HT1080 (cell line): ENCODE data around the gene ATP8B3. TPM values are rescaled to one million over a fixed set of nuclear protein-coding genes. Genes with fewer than 3 reads are reported as not detected.

ENCODE experiments used
- DNase-seq: peaks from one replicate; pipeline ENCODE4 v3.0.0-alpha.2; 2015; ENCODE audit warnings: low read depth
- total RNA-seq: library from RNA; depleted of rRNA; stranded (reverse); fragments of >200 nt; shearing (Covaris generic); gene quantifications from 2 replicates; pipeline ENCODE4 v1.2.3, GENCODE V29; 2014

ATP8B3 gene
- total RNA-seq, 1 experiment from 2014 or later = 9.8 TPM

DNA sequence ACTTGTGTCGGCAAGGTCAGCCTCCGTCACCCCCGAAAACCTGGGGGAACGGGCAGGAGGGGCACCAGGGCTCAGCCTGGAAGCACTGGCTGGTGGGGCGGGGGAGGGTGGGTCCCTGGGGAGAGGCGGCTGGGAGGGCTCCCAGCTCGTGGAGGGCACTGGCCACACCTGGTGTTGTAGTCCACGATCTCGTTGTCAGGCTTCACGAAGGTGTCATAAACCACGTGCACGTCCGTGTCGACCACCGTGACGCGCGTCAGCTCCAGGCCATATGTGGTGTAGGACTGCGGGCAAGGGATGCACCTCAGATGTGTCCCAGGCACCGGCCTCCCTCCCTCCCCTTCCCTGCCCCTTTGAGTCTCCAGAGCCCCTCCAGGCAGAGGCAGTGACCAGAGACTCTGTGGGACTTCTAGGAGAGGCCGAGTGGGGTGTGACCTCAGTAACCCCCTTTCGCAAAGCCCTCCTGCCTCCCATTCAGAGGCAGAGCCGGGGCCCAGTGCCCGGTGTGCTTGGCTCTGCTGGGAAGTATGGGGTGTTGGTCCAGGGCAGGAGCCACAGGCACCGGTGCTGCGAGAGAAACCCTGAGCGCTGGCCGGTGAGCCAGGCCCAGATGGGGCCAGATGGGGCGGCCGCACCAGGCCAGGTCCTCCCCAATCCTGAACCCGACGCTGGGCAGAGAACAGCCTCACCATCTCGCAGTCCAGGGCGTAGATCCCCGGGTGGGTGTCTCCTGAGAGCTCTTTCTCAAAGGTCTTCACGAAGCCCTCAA lies 4.6 kb upstream of the ATP8B3 start:
- DNase-seq = no peak

DNA sequence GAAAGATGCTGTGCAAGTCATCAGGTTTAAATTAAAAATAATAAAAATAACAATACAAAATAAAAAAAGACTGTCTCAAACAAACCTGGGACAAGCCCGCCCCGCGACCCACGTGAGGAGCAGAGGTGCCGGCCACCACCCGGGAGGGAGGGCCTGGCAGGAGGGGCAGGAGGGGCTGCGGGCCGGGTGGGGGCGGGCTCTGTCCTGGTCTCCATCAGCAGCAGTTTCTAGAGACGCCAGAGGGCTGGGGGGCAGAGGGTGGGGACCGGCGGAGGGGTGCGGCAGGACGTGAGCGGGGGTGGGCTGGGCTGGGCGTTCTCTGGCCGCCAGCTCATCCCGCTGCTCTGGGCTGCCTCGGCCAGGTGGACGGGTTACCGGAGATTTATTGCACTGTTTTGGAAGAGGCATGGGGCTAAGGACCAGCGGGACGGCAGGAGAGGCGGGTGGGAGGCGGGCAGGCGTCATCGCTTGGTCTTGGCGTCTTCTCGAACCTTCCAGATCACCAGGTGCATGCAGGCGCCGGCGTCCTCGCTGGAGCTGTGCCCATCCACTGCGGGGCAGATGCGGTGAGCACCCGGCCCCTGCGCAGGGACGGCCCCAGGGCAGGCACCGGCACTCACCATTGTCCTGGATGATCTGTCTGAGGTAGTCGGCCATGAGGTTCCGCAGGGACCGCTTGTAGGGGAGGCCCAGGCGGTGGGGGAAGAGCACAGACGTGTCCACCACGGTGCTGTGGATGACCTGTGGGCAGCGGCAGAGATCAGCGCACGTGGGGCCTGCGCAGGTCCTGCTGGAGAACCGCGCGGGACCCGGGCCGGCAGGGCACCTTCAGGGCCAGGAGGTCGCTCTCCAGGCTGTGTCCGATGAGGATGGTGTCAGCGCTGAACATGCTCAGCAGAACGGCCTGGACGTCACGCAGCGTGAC lies 3.8 kb upstream of the ATP8B3 start:
- DNase-seq = no peak

DNA sequence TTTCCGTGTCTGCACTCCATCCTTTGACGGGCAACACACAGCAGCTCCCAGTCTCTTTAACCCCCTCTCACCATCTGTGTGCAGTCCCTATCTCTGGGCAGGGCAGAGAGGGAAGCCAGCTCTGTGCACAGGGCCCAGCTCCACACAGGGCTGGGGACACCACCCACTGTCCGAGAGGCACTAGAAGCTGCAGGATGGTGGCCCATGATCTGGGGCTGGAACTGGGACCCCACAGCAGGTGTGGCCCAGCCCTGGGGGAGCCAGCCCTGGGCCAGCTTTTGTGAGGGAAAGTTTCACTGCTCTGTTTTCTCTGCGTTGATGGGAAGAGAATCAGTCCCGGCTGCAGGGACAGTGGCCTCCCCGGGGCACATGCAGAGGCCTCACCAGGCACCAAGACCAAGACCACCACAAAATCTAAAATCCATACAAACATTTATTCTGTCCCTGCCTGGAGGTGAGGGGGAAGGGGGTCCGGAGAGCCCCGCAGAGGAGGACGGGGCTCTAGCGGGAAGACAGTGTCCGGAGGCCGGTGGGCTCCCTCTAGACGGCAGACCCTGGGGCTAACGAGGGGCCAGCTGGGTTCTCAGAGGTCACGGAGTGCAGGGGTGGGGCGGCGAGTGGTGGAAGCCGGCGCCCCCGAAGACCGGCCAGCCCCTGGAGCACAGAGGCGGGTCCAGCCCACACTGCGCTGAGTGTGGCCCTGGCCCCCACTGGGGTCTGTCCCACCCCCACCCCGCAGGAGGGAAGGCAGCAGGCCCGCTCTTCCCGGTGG lies 2.9 kb upstream of the ATP8B3 start:
- no peak for DNase-seq

DNA sequence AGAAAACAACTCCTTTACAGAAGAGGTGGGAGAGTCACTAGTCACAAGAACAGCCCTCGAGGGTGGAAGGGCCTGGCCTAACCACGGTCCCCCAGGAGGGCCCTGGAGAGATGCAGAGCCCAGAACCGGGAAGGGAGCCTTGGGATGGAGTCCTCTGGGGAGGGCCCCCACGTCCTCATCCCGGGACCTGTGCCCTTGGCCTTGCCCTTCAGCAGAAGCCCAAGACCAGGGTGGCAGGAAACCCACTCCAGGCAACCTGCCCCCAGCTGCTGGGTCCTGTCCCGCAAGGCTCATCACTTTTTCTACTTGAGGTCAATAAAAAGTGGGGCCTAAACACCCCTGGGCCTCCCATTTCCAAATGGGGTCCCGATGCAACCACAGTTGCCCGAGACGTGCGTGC lies 2.3 kb upstream of the ATP8B3 start:
- DNase-seq = no peak

DNA sequence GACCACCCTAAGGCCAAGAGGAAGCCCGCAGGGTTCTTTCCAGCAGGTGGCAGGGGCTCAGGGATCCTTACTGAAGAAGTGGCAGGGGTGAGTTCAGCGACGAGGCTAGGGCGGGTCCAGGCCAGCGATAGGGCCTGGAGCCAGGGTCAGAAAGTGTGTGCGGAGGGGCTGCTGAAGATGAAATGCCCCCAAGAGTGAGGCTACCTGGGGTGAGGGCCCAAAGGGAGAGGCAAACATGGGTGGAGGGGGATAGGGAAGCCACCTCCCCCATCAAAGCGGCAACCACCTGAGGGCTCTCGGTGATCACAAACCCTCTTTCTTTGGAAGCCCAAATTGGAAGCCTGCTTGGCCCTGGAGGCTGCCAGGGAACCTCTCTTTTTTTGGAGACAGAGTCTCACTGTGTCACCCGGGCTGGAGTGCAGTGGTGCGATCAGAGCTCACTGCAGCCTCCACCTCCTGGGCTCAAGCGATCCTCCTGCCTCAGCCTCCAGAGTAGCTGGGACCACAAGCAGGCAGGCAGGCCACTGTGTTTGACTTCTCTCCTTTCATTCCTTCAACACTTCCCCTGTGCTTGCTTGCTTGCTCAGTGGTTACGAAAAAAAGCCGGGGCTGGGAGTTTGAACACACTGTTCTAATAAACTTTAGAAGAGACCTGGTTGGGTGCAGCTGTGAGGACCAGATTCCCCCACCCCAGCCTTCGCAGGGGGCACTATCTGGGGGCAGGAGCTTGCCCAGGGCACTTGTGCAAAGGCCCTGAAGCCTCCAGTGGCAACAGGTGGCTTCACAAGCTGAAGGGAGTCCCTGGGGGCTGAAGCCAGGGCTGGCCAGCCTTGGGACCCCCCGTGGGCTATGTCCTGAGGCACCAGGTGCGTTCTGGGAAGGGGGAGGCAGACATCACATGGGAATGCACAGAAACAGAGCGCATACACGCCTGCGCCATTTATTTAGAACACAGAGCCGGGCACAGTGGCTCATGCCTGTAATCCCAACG lies 1.4 kb upstream of the ATP8B3 start:
- no peak for DNase-seq

DNA sequence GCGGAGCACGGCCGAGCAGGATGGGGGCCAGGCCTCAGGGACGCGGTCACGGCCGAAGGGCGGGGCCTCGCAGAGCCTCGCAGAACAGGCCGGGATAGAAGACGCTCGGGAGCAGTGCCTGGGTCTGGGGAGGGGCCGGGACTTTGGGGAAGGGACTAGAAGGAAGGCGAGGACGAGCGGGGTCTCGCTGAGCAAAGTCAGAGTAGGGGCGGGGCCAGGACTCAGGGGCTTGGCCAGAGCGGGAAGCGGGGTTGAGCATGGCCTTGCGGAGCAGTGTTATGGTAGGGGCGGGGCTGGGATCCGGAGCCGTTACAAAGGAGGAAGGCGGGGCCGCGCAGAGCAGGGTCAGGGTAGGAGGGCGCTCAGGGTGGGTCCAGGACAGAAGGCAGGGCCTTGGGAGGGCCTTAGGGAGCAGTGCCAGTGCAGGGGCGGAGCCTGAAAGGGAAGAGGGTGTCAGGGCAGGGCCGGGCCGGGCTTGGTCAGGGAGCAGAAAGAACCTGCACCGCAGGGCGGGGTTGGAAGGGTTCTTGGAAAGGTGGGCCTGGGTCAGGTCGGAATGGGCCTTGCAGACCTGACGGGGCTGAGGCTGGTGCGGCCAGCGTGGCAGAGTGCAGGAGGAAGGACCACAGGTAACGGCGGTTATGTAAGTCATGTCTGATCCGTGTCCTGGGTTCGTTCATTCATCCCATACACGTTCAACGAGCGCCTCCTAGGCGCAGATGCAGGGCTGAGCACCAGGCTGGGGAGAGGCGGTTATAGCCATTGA lies 533 bp upstream of the ATP8B3 start:
- peak; percentile 97 for DNase-seq

DNA sequence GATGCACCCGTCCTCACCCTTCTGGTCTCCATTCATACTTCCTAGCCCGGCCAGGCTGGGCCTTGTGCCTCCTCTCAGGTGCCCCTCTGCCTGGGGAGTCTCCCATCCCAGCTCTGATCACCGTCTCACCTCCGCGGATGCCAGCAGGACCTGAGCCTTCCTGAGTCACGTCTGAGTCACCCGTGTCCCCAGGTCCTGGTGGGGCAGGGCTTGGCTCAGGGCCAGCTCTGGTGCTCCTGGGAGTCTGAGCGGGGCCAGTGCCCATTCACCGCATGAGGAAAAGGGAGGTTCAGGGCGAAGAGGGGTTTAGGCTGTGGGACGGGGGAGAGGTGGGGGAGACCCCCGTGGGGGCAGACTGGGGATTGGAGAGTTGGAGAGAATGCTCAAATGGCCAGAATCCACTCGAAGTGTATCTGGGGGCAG lies 593 bp downstream of the ATP8B3 start:
- DNase-seq = peak; percentile 85

DNA sequence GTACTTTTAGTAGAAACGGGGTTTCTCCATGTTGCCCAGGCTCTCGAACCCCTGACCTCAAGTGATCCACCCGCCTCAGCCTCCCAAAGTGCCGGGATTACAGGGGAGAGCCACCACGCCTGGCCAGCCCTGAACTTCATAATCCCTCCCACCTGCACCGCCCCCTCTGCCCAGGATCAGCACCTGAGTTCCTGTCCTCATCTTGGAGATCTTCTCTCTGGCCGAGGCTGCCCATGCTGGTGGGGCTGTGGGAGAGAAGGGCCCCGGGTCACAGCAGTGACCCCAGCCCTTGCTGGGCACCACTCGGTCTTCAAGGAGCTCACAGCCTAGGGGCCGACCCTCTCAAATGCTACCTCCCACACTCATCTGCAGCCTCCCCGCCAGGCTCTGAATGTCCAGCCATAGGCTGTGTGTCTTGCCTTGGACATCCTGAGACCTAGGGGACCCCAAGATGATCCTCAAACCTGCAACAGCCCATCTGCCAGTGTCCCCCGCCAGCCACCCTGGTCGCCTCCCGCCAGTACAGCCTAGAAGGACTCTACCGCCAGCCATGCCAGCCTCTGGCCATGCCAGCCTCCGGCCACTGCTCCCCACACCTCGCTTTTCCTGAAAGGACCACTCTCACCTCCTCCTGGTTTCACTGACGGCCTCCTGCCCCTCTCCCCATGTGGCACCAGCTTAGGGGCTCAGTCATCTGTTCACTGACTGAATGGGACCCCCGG lies 1.5 kb downstream of the ATP8B3 start:
- no peak for DNase-seq

DNA sequence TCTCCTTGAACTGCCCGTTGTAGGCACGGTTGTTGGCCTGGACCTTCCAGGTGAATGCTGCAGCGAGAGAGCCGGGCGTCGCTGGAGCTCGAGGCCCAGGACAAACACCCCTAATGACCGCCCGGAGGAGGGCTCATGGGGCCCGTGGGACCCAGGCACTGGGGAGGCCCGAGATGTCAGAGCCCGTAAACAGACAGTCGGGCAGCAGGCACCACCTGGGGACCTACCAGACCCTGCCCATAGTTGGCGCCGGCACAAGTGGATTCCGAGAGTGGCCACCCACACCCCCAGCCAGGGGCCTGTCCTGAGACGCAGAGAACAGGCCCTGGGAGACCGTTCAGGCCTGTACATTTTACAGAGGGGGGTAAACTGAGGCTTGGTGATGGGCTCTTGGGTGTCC lies 2.4 kb downstream of the ATP8B3 start:
- no peak for DNase-seq

DNA sequence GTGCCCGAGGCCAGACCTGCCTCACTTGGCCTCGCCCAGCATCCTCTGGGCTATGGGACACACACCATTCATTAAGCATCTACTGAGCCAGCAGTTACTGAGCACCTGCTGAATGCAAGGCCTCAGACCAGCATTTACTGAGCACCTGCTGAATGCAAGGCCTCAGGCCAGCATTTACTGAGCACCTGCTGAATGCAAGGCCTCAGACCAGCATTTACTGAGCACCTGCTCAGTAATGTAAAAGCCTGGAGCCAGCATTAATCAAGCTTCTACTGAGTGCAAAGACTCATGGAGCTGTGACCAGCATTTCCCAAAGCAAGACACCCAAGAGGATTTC lies 3.7 kb downstream of the ATP8B3 start:
- DNase-seq = no peak

DNA sequence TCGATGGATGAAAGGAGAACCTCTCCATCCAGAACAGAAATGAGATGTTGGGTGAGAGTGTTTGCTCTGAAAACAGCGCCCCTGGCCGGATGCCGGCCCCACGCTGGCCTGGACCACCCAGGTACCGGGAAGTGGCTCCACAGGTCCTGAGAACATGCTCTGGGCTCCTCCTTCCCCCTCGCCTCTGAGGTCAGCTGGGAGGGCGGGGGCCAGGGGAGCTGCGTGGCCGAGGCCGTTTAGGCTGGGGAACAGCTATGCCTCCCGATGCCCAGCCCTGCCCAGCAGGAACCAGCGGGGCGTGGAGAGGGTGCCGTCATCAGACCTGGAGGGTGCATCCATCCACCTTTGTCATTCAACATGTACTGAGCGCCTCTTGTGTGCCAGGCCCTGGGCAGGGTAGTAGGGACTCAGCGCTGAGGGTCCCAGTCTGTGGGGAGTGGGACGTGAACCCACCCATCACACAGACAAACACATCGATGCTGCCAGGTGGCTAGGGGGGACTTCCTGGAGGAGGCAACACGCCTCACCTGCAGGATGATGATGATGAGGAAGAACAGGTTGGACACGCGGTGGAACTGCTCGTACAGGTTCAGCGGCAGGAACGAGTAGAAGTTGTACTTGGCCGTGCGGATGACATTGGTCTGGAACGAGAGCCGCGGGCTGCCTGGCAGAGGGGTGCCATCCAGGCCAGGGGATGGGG lies 4.2 kb downstream of the ATP8B3 start:
- no peak for DNase-seq

DNA sequence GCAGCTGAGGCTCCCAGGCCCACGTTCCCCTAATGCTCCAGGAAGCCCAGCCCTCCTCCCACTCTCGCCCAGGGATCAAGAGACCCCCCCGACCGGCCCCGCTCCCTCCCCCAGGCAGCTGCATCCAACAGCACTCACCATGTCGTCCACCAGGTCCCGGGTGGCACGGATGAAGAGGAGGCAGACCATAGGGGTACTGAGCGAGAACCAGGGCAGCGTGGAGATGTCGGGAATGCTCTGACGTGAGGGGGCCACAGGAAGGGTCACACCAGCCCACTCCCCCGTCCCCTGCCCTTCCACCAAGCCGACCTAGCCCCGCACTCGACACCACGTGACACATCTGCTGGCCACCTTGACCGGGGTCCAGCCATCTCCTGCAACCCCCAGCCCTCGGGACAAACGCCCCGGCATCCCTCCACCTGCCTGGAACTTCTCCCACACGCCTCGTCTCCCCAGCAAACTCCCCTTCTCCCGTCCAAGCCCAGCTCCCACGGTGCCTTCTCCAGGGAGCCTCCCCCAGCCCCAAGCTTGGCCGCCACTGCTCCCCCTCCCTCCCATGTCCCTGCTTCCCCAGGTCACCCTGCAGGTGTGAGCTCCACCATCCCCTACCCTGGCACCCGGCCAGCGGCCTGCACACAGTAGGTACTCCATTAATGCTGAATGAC lies 4.9 kb downstream of the ATP8B3 start:
- DNase-seq = no peak

DNA sequence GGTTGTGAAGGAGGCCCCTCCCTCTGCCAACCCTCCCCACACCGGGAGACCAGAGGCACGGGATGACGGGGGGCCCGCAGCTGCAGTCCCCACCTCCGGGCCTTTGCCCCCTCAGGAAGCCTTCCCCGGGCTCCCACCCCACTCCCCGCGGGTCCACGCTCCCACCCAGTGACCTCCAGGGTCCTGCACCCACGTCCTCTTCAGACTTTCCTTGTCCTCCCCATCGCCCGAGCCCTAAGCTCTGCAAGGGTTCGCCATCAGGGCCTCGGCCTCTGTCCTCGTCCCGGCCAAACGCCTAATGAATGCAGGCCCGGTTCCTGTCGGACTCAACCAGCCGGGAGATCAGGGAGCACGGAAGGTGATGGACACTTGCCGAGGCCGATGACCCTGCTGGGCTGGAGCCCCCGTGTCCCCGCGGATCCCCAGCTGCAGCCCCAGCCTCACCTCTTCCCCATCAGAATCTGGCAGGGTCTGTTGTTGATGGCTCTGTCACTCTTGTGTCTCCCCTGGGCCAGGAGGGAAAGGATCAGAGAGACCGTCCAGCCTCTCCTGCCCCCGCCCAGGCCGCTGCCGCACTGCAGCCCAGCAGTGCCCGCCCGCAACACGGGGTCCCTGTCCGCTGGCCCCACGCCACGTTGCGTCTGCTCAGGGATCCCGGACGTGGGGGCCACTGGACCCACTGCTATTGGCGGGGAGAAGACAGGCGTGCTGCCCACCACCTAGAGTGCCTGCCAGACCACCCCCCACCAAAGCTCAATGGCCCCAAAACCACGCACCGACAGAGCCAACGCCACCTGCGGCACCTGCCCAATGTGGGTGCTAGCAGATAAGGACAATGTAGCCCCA lies 5.7 kb downstream of the ATP8B3 start:
- DNase-seq = no peak

DNA sequence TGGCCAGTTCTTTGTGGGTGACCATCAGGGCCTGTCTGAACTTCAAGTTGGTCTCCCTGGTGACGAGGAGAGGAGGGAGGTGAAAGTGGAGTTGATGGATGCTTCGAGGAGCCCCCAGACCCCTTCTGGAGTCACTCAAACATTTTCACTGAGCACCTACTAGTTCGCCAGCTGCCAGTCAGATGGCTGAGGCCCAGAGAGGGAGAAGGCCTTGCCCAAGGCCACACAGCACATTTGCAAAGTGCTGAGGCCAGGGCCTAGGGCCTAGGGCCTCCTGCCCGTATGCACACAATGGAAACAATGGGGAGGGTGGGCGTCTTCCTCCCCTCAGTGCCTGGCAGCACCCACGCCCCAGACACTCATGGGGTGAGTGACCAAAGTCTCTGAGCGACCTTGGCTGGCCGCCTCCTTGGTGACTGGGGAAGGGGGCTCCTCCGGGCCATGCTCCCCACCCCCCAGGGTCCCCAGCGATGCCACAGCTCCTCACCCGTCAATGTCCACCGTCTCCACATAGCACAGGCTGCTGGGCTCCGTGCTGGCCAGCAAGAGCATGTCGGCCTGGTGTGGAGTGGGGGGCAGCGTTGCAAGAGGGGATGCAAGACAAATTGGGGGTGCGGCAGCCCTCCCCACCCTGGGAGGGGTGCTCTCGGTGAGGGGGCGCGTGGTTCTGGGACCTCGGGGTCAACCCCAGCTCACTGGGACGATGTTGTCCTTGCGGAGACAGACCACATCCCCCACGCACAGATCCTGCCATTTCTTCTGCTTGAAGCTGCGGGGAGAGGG lies 6.5 kb downstream of the ATP8B3 start:
- DNase-seq = no peak

DNA sequence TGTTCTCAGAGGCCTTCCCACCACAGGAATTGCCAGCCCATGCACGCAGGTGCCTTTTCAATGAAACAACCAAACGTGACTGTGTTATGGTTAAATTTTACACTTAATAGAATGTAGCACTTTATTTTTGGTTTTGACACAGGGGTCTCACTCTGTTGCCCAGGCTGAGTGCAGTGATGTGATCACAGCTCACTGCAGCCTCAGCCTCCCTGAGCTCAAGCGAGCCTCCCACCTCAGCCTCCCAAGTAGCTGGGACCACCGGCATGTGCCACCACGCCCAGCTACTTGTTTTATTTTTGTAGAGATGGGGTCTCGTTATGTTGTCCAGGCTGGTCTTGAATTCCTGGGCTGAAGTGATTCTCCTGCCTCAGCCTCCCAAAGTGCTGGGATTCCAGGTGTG lies 7.2 kb downstream of the ATP8B3 start:
- no peak for DNase-seq

DNA sequence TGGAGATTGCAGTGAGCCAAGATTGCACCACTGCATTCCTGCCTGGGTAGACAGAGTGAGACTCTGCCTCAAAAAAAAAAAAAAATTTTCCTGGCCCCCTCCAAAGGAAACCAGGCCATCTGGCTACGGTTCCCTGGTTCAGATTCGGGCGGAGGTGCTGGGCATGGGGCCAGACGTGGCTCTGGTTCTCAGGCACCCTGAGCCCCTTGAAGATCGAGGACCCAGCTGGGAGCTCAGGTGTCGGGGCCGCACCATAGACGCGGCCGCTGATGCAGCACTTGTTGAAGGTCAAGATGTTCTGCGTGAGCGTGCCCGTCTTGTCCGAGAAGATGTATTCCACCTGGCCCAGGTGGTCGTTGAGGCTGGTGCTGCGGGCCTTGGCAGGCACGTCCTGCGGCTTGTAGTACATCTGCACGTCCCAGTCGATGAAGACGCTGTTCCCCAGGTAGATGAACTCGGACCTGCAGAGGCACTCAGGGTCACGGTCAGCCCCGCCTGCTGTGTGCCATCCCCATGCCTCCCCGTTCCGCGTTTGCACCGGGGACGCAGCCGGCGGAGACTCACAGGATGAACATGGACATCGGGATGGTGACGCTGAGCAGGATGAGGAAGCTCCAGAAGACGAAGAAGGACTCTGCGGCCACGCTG lies 12.3 kb downstream of the ATP8B3 start:
- DNase-seq = no peak
